H1 (cell line): ENCODE results near the gene RPS3. TPM values are rescaled to one million over a fixed set of nuclear protein-coding genes. Genes with fewer than 3 reads are reported as not detected.

Source experiments
- CTCF ChIA-PET: fragments of 300-600 bp; sonication (Branson Sonifier 250); formaldehyde crosslinking; loops from one replicate; lab custom pipeline; 2021; ENCODE audit not compliant: partially characterized antibody; lab: Charles Lee
- POLR2A ChIA-PET: fragments of 300-600 bp; sonication (Branson Sonifier 250); formaldehyde crosslinking; loops from one replicate; lab custom pipeline; 2021; ENCODE audit warnings: inconsistent platforms; ENCODE audit not compliant: partially characterized antibody; lab: Charles Lee
- DNase-seq, 2 experiments: peaks; one replicate each; pipeline versions ENCODE4 v3.0.0 to v3.0.0-alpha.2; 2010 to 2022; ENCODE audit warnings: low spot score in 2 of 2, low read depth in 1 of 2, mixed read lengths in 1 of 2
- FAIRE-seq: peaks from 2 replicates; lab custom pipeline; 2011; peaks lifted over from hg19 to GRCh38; lab: Jason Lieb, UNC
- H2AFZ ChIP-seq: 2 replicates; pipeline ENCODE4 v1.8.1; 2012; ENCODE audit warnings: low read length, inconsistent platforms
- H2AK5ac ChIP-seq: 2 replicates; pipeline ENCODE4 v1.6.1; 2013; ENCODE audit warnings: low read depth, low read length
- H2BK120ac ChIP-seq: replicated peaks from 2 replicates; pipeline ENCODE3; 2013; ENCODE audit warnings: low read depth, low read length, inconsistent platforms
- H2BK12ac ChIP-seq: 2 replicates; pipeline ENCODE4 v1.6.1; 2013; ENCODE audit warnings: low read depth, low read length
- H2BK15ac ChIP-seq: 2 replicates; pipeline ENCODE4 v1.6.1; 2013; ENCODE audit warnings: low read length
- H2BK20ac ChIP-seq: 2 replicates; pipeline ENCODE4 v1.6.1; 2013; ENCODE audit warnings: low read length
- H2BK5ac ChIP-seq: 2 replicates; pipeline ENCODE4 v1.6.1; 2013; ENCODE audit warnings: low read depth, low read length
- H3K14ac ChIP-seq: 2 replicates; pipeline ENCODE4 v1.6.1; 2013; ENCODE audit warnings: inconsistent platforms; ENCODE audit not compliant: insufficient read length
- H3K18ac ChIP-seq: 2 replicates; pipeline ENCODE4 v1.6.1; 2013; ENCODE audit warnings: low read length; ENCODE audit errors: extremely low read depth
- H3K23ac ChIP-seq: 2 replicates; pipeline ENCODE4 v1.6.1; 2013; ENCODE audit warnings: inconsistent platforms; ENCODE audit not compliant: insufficient read length
- H3K23me2 ChIP-seq: 2 replicates; pipeline ENCODE4 v1.6.1; 2013; ENCODE audit warnings: low read depth, low read length
- H3K27ac ChIP-seq: 2 replicates; pipeline ENCODE4 v1.6.1; 2011; ENCODE audit warnings: low read depth, low read length, inconsistent platforms
- H3K27me3 ChIP-seq, 4 experiments: replicated peaks in 1 of 4; 1 replicate in 1 of 4; 2 replicates in 3 of 4; pipeline versions ENCODE4 v1.6.1 to v1.8.1; 2011 to 2013; ENCODE audit warnings: low read length in 3 of 4, mild to moderate bottlenecking in 3 of 4, inconsistent platforms in 2 of 4, mixed read lengths in 2 of 4, moderate library complexity in 1 of 4; ENCODE audit not compliant: control insufficient read depth in 3 of 4, insufficient read depth in 3 of 4; ENCODE audit errors: extremely low read depth in 1 of 4
- H3K36me3 ChIP-seq, 4 experiments: 2 replicates each; pipeline versions ENCODE4 v1.6.1 to v1.8.1; 2011 to 2013; ENCODE audit warnings: mild to moderate bottlenecking in 4 of 4, low read length in 3 of 4, moderate library complexity in 2 of 4, control low read depth in 1 of 4, inconsistent platforms in 1 of 4; ENCODE audit not compliant: insufficient read depth in 4 of 4, control insufficient read depth in 2 of 4
- H3K4ac ChIP-seq: replicated peaks from 2 replicates; pipeline ENCODE3; 2013; ENCODE audit warnings: low read length, low read depth, mixed read lengths, inconsistent platforms; ENCODE audit not compliant: insufficient read length
- H3K4me1 ChIP-seq, 4 experiments: replicated peaks in 1 of 4; 1 replicate in 1 of 4; 2 replicates in 3 of 4; pipeline versions ENCODE4 v1.6.1 to v1.8.1; 2011 to 2013; ENCODE audit warnings: low read length in 3 of 4, inconsistent platforms in 2 of 4, mixed read lengths in 1 of 4; ENCODE audit not compliant: insufficient read depth in 4 of 4, control insufficient read depth in 3 of 4
- H3K4me2 ChIP-seq, 2 experiments: 2 replicates each; pipeline versions ENCODE4 v1.6.1 to v1.8.1; 2011 to 2013; ENCODE audit warnings: low read depth in 2 of 2, low read length in 2 of 2, control low read depth in 1 of 2, inconsistent platforms in 1 of 2, mild to moderate bottlenecking in 1 of 2; ENCODE audit not compliant: insufficient read depth in 1 of 2
- H3K4me3 ChIP-seq, 4 experiments: fragments of 200-600, 300-600 bp in 1 of 4; sonication (generic), shearing (Covaris generic), sonication (Bioruptor Twin) in 1 of 4; 2 replicates each; pipeline versions ENCODE4 v1.5.1 to v1.8.1; 2011 to 2016; ENCODE audit warnings: low read length in 4 of 4, low read depth in 3 of 4, control low read depth in 2 of 4, inconsistent platforms in 2 of 4, mild to moderate bottlenecking in 2 of 4, mixed read lengths in 1 of 4, moderate library complexity in 1 of 4; ENCODE audit not compliant: insufficient read depth in 2 of 4; ENCODE audit errors: extremely low read depth in 1 of 4
- H3K56ac ChIP-seq: replicated peaks from 2 replicates; pipeline ENCODE3; 2013; ENCODE audit warnings: low read depth, mild to moderate bottlenecking, mixed read lengths, low read length, inconsistent platforms; ENCODE audit not compliant: insufficient read length
- H3K79me1 ChIP-seq: 2 replicates; pipeline ENCODE4 v1.6.1; 2013; ENCODE audit warnings: low read depth, low read length, control low read depth
- H3K79me2 ChIP-seq, 2 experiments: 2 replicates each; pipeline versions ENCODE4 v1.6.1 to v1.8.1; 2012 to 2013; ENCODE audit warnings: low read length in 2 of 2, mild to moderate bottlenecking in 2 of 2, inconsistent platforms in 1 of 2; ENCODE audit not compliant: insufficient read depth in 2 of 2, control insufficient read depth in 1 of 2
- H3K9ac ChIP-seq, 4 experiments: replicated peaks in 1 of 4; 1 replicate in 1 of 4; 2 replicates in 3 of 4; pipeline versions ENCODE4 v1.6.1 to v1.8.1; 2011 to 2013; ENCODE audit warnings: low read depth in 3 of 4, low read length in 3 of 4, control low read depth in 2 of 4, mild to moderate bottlenecking in 2 of 4, moderate library complexity in 2 of 4, inconsistent platforms in 1 of 4; ENCODE audit errors: extremely low read depth in 1 of 4
- H3K9me3 ChIP-seq, 2 experiments: 2 replicates each; pipeline versions ENCODE4 v1.6.1 to v1.8.1; 2012 to 2013; ENCODE audit warnings: mild to moderate bottlenecking in 2 of 2, moderate library complexity in 2 of 2, control low read depth in 1 of 2, inconsistent platforms in 1 of 2, low read depth in 1 of 2, low read length in 1 of 2, mixed read lengths in 1 of 2; ENCODE audit not compliant: insufficient read depth in 2 of 2
- H4K20me1 ChIP-seq, 2 experiments: replicated peaks in 1 of 2; 2 replicates each; pipeline versions ENCODE3 to v1.8.1; 2011 to 2013; ENCODE audit warnings: inconsistent platforms in 2 of 2, low read length in 2 of 2, mild to moderate bottlenecking in 1 of 2; ENCODE audit not compliant: insufficient read depth in 2 of 2, control insufficient read depth in 1 of 2
- H4K5ac ChIP-seq: 2 replicates; pipeline ENCODE4 v1.6.1; 2013; ENCODE audit warnings: low read length, low read depth, mixed read lengths, inconsistent platforms; ENCODE audit not compliant: insufficient read length
- H4K8ac ChIP-seq: 2 replicates; pipeline ENCODE4 v1.8.0; 2013; ENCODE audit warnings: mild to moderate bottlenecking, moderate library complexity, low read length, inconsistent platforms; ENCODE audit not compliant: insufficient read depth; ENCODE audit errors: extremely low read depth
- H4K91ac ChIP-seq: replicated peaks from 2 replicates; pipeline ENCODE3; 2013; ENCODE audit warnings: low read length, mixed read lengths, inconsistent platforms; ENCODE audit not compliant: insufficient read length
- ASH2L ChIP-seq: fragments of 200-600, 300-600 bp; sonication (generic); IDR thresholded peaks from one replicate; pipeline ENCODE4 v1.7.1; 2017; ENCODE audit warnings: low read length
- CBX8 ChIP-seq: fragments of 300-800, 300-1000 bp; sonication (generic); IDR thresholded peaks from 2 replicates; pipeline ENCODE4 v1.7.1; 2016; ENCODE audit warnings: low read depth, low read length, borderline replicate concordance
- CEBPB ChIP-seq: IDR thresholded peaks from 2 replicates; pipeline ENCODE4 v1.6.1; 2012; ENCODE audit warnings: low read depth, low read length
- CREB1 ChIP-seq: IDR thresholded peaks from 2 replicates; pipeline ENCODE4 v1.6.1; 2012; ENCODE audit warnings: inconsistent platforms
- HDAC2 ChIP-seq, 2 experiments: fragments of 300-600 bp in 1 of 2; sonication (generic) in 1 of 2; IDR thresholded peaks; 2 replicates each; pipeline ENCODE4 v1.6.1; 2011 to 2012; ENCODE audit warnings: low read depth in 2 of 2, low read length in 2 of 2, mild to moderate bottlenecking in 2 of 2, moderate library complexity in 2 of 2, borderline replicate concordance in 1 of 2, inconsistent platforms in 1 of 2
- JUND ChIP-seq: IDR thresholded peaks from 2 replicates; pipeline ENCODE4 v1.6.1; 2011; ENCODE audit warnings: mild to moderate bottlenecking, improper control_type of control experiment, low read length
- KDM4A ChIP-seq: IDR thresholded peaks from one replicate; pipeline ENCODE4 v1.7.1; 2012; ENCODE audit warnings: low read depth, mild to moderate bottlenecking, moderate library complexity, low read length, inconsistent platforms; ENCODE audit not compliant: severe bottlenecking
- POLR2A ChIP-seq, 2 experiments: IDR thresholded peaks; 1 replicate in 1 of 2; 2 replicates in 1 of 2; pipeline ENCODE4 v1.6.1; 2011; ENCODE audit warnings: low read depth in 2 of 2, low read length in 2 of 2, mild to moderate bottlenecking in 2 of 2; ENCODE audit errors: control extremely low read depth in 1 of 2
- SP1 ChIP-seq: IDR thresholded peaks from 2 replicates; pipeline ENCODE4 v1.6.1; 2011; ENCODE audit warnings: low read depth, low read length
- SUZ12 ChIP-seq: fragments of 200-600 bp; sonication (generic); IDR thresholded peaks from 2 replicates; pipeline ENCODE4 v1.6.1; 2012; ENCODE audit warnings: mild to moderate bottlenecking, inconsistent platforms, low read length, moderate library complexity, mixed read lengths
- TAF1 ChIP-seq: IDR thresholded peaks from 2 replicates; pipeline ENCODE4 v1.6.1; 2011; ENCODE audit warnings: mild to moderate bottlenecking, low read depth, low read length
- USF2 ChIP-seq: IDR thresholded peaks from 2 replicates; pipeline ENCODE4 v1.6.1; 2011; ENCODE audit warnings: low read length, improper control_type of control experiment
- WGBS, 2 experiments: shearing (Covaris generic) in 1 of 2; methylation state at CpG; one replicate each; pipeline versions ENCODE4 v1.1.6 to v1.1.7; 2013 to 2015; ENCODE audit warnings: low lambda C conversion rate in 2 of 2, mixed read lengths in 2 of 2, inconsistent platforms in 1 of 2, low coverage in 1 of 2, missing lambda C conversion rate in 1 of 2; ENCODE audit not compliant: insufficient replicate concordance in 2 of 2, insufficient coverage in 1 of 2, insufficient read length in 1 of 2; ENCODE audit errors: extremely low coverage in 1 of 2, missing lambda C conversion rate in 1 of 2; 5-methylcytosine and 5-hydroxymethylcytosine counted together
- polyA plus RNA-seq, 7 experiments: library from polyadenylated mRNA; depleted of rRNA in 3 of 7; stranded (reverse) in 5 of 7; unstranded in 2 of 7; fragments of >200 nt in 5 of 7; fragments of 200-250 nt in 2 of 7; gene quantifications; 1 replicate in 5 of 7; 2 replicates in 1 of 7; 4 replicates in 1 of 7; pipeline versions ENCODE4 v1.2.1 to v1.2.3, GENCODE V29; 2011 to 2013; ENCODE audit warnings: missing spikeins in 2 of 7, mixed read lengths in 2 of 7
- total RNA-seq: library from RNA; stranded (reverse); fragmentation: NEBNext Ultra II Directional; extraction: Animal tissue kit (Norgen Biotek cat#: 25700); gene quantifications from 2 replicates; pipeline ENCODE4 v1.2.1, GENCODE V29; 2021

The RPS3 gene
- total and polyA plus RNA-seq, 2 of the 8 experiments (the other 6 are each of a cell fraction or from before 2014, with no cell fraction given), result 3,813 to 4,194 TPM

- H3K36me3 ChIP-seq, result peaks cover 0 to 18% (median 0%) of the 10 kb centered on the region in 4 experiments; a peak in 3 of 8 replicates
- H3K14ac ChIP-seq, result no peak overlapping the region
- no peak overlapping the region for H4K8ac ChIP-seq
- H4K91ac ChIP-seq, result no peak overlapping the region
- no peak for FAIRE-seq
- no peak overlapping the region for H3K4me3 ChIP-seq
- H3K4me2 ChIP-seq, result no peak overlapping the region
- no peaks in the 10 kb centered on the region for H3K27me3 ChIP-seq
- no peak overlapping the region for H3K4ac ChIP-seq
- H4K20me1 ChIP-seq, result peaks cover 4 to 6% of the 10 kb centered on the region in 2 experiments
- H3K9ac ChIP-seq, result no peak overlapping the region
- no peak overlapping the region for H3K27ac ChIP-seq
- H2AFZ ChIP-seq, result no peak overlapping the region
- no peaks in the 10 kb centered on the region for H3K23me2 ChIP-seq
- no peak overlapping the region for H3K56ac ChIP-seq
- H3K9me3 ChIP-seq, result no peaks in the 10 kb centered on the region
- POLR2A ChIA-PET, result interaction anchor here (1.7 to 27.9 kb wide), 4 partner anchors 8 to 19 kb away, joined by 3 to 570 read pairs (median 20); partner anchors contain the start of genes KLHL35 and RPS3
- no peak overlapping the region for H3K18ac ChIP-seq
- no peak overlapping the region for H2BK12ac ChIP-seq
- TF ChIP-seq CBX8 (no peak), HDAC2 (IDR thresholded peaks at IDR 0.05; ENCODE audit: borderline replicate concordance in 1 of 2, low read depth in 2 of 2, low read length in 2 of 2) (no peak), USF2 (no peak), SP1 (no peak), POLR2A (IDR thresholded peaks at IDR 0.05; ENCODE audit: control extremely low read depth in 1 of 2, low read depth in 2 of 2, low read length in 2 of 2) (no peak), TAF1 (no peak), SUZ12 (no peak), ASH2L (no peak), KDM4A (no peak), CREB1 (no peak), CEBPB (no peak), JUND (no peak)
- WGBS, 2 experiments, result 89% methylated on average over 14 of the region's 14 CpGs; no CpG with 5 or more reads in 1 of the 2 experiments
- no peak overlapping the region for H2BK120ac ChIP-seq
- H4K5ac ChIP-seq, result no peak overlapping the region
- no peak overlapping the region for H2BK15ac ChIP-seq
- no peak for DNase-seq
- peaks cover 0 to 5% (median 3%) of the 10 kb centered on the region in 4 experiments; a peak in 3 of 7 replicates for H3K4me1 ChIP-seq
- no peak overlapping the region for H2AK5ac ChIP-seq
- CTCF ChIA-PET, result interaction anchor here (0.9 to 18.5 kb wide), 9 partner anchors 11 to 140 kb away, joined by 3 to 201 read pairs (median 5); no protein-coding TSS in a partner anchor
- H2BK5ac ChIP-seq, result no peak overlapping the region
- no peak overlapping the region for H3K23ac ChIP-seq
- no peaks in the 10 kb centered on the region for H3K79me2 ChIP-seq
- no peak overlapping the region for H2BK20ac ChIP-seq
- no peaks in the 10 kb centered on the region for H3K79me1 ChIP-seq
Observed at GRCh38 chr11:75420224-75421034, 21.1 kb downstream of the RPS3 start.
